Sigmoid colon (tissue), 7 donors: Measurements from ENCODE around the gene ACYP1. TPM values are rescaled to one million over a fixed set of nuclear protein-coding genes. Genes with fewer than 3 reads are reported as not detected.

ENCODE experiments used
- DNase-seq: peaks from one replicate; pipeline ENCODE4 v3.0.0-alpha.2; 2019
- H3K27ac ChIP-seq, 4 donors: fragments of 200-600 bp; sonication (generic); one replicate each; pipeline ENCODE4 v1.5.1; 2016 to 2019; ENCODE audit warnings: mild to moderate bottlenecking in 1 of 4
- H3K27me3 ChIP-seq, 3 donors: fragments of 200-600 bp; sonication (generic); one replicate each; pipeline ENCODE4 v1.5.1; 2019; ENCODE audit warnings: mild to moderate bottlenecking in 1 of 3
- H3K36me3 ChIP-seq, 4 donors: fragments of 200-600 bp; sonication (generic); one replicate each; pipeline ENCODE4 v1.5.1; 2016 to 2019
- H3K4me1 ChIP-seq, 4 donors: fragments of 200-600 bp; sonication (generic); one replicate each; pipeline ENCODE4 v1.5.1; 2017 to 2019
- H3K4me3 ChIP-seq, 4 donors: fragments of 200-600 bp; sonication (generic); one replicate each; pipeline ENCODE4 v1.5.1; 2017 to 2019; ENCODE audit warnings: mild to moderate bottlenecking in 2 of 4, moderate library complexity in 1 of 4
- H3K9me3 ChIP-seq, 4 donors: fragments of 200-600 bp in 3 of 4; sonication (generic) in 3 of 4; one replicate each; pipeline versions ENCODE4 v1.5.1 to v1.6.1; 2013 to 2019
- CTCF ChIP-seq, 4 experiments: fragments of 450-650 bp in 3 of 4; fragments of 200-600 bp in 1 of 4; IDR thresholded peaks; one replicate each; pipeline ENCODE4 v1.5.1; 2016 to 2019; ENCODE audit warnings: antibody characterized with exemption in 4 of 4, mild to moderate bottlenecking in 3 of 4, moderate library complexity in 2 of 4
- EP300 ChIP-seq, 4 donors: sonication (generic); formaldehyde crosslinking; IDR thresholded peaks; one replicate each; pipeline ENCODE4 v1.6.1; 2017; ENCODE audit warnings: antibody characterized with exemption in 4 of 4
- POLR2A ChIP-seq, 2 donors: fragments of 450-650 bp; IDR thresholded peaks; one replicate each; pipeline ENCODE4 v1.6.1; 2016; ENCODE audit warnings: antibody characterized with exemption in 2 of 2, mild to moderate bottlenecking in 2 of 2, moderate library complexity in 2 of 2
- POLR2AphosphoS5 ChIP-seq, 4 donors: sonication (generic); formaldehyde crosslinking; IDR thresholded peaks; one replicate each; pipeline ENCODE4 v1.6.1; 2017; ENCODE audit warnings: antibody characterized with exemption in 4 of 4
- WGBS, 2 donors: extraction: QIAGEN DNeasy Blood & Tissue Kit; methylation state at CpG; one replicate each; pipeline ENCODE4 v1.1.7; 2013; 5-methylcytosine and 5-hydroxymethylcytosine counted together
- intact Hi-C: fragments of 100-400 bp; cut with DNase I; formaldehyde crosslinking; loops from one replicate; pipeline ENCODE4 v1.15.1; 2023
- polyA plus RNA-seq, 3 donors: library from polyadenylated mRNA; stranded (reverse); fragments of 200-250 nt; gene quantifications; one replicate each; pipeline ENCODE4 v1.2.3, GENCODE V29; 2013
- total RNA-seq, 4 donors: library from RNA; depleted of rRNA; stranded (reverse); fragments of >200 nt; gene quantifications; one replicate each; pipeline ENCODE4 v1.1.0, GENCODE V29; 2016
- donor health status: healthy with polysubstance abuse.
- donor health status: Bipolar disorder and iron deficiency.
- donor health status: healthy.

The ACYP1 gene
- 10 to 100 TPM in 3 of 4 donors, 1 to 10 TPM in 1; 4.2 to 23.5 (median 19.2) TPM for total RNA-seq
- 10 to 100 TPM; 18.6 to 36.3 (median 23.3) TPM for polyA plus RNA-seq

DNA sequence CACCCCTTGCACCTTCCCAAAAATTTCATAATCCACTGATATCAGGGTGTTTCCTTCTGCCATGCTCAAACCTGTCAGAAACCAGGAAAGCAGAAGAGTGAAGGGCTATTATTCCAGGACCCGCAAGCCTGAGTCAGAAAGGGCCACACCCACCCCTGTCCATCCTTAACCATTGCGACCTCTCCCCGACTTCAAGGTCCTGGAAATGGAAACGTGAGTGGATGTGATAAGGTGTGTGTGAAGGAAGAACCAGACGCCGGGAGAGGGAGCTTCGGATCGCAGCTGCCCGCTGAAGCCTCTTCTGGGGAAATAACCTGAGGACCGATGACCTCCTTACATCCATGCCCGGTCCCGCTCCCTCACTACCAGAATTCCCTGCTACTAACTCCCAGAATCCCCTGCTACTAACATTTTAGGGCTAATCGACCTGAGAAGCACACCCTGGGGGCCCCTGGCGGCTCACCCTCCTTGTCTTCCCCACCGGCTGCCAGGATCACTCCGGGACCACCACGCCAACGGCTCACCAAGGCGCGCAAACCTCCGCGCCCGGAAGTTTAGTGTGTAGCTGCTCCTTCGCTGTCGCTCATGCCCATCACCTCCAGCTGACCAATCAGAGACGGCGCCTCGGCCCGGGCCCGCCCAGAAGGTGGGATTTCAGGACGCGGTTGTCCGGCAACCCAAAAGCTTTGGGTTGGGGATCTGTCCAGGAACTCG, at the start of gene ACYP1:
Gene ACYP1, minus strand, starts transcription at position 534 of the 714 bp plus-strand sequence. Its CDS starts 471 bp downstream, at position 63.
- WGBS, 2 donors = 0 to 1% methylated on average over 34 of the region's 34 CpGs
- no peaks in the 10 kb centered on the region for H3K36me3 ChIP-seq
- H3K9me3 ChIP-seq = no peaks in the 10 kb centered on the region
- no peaks in the 10 kb centered on the region for H3K27me3 ChIP-seq
- intact Hi-C loops = no loop called here
- H3K27ac ChIP-seq = peak within 1 kb of the TSS; percentile 75 to 78 (median 76)
- DNase-seq = peak; percentile 97
- peak; percentile 19 to 67 (median 59) for TF ChIP-seq POLR2AphosphoS5 (IDR thresholded peaks at IDR 0.05)
- no peak for TF ChIP-seq EP300 (IDR thresholded peaks at IDR 0.05)
- peak within 1 kb of the TSS; percentile 51 to 73 (median 64) for H3K4me3 ChIP-seq
- H3K4me1 ChIP-seq = peaks cover 0 to 30% (median 14%) of the 10 kb centered on the region in 4 donors

- WGBS, 2 donors = 93 to 94% methylated on average over 2 of the region's 2 CpGs
- DNase-seq = no peak
- Histone ChIP-seq H3K4me3 (no peak overlapping the region), H3K36me3 (peaks cover 35 to 100% (median 67%) of the 10 kb centered on the region in 4 donors), H3K9me3 (no peaks in the 10 kb centered on the region), H3K27me3 (no peaks in the 10 kb centered on the region), H3K4me1 (no peaks in the 10 kb centered on the region), H3K27ac (no peak overlapping the region)
- TF ChIP-seq POLR2AphosphoS5 (IDR thresholded peaks at IDR 0.05) = no peak
- TF ChIP-seq EP300 (IDR thresholded peaks at IDR 0.05) = no peak
- no peak for TF ChIP-seq CTCF (IDR thresholded peaks at IDR 0.05)
- no peak for TF ChIP-seq POLR2A (IDR thresholded peaks at IDR 0.05)
- intact Hi-C loops = no loop called here
Measured at GRCh38 chr14:75109877-75110276, 46.1 kb upstream of the ACYP1 start.

GRCh38 chr14:75107186-75107585, 43.4 kb upstream of the ACYP1 start:
- Histone ChIP-seq H3K27ac (no peak overlapping the region), H3K4me3 (no peak overlapping the region), H3K9me3 (no peaks in the 10 kb centered on the region), H3K27me3 (no peaks in the 10 kb centered on the region), H3K36me3 (peaks cover 21 to 100% (median 48%) of the 10 kb centered on the region in 4 donors), H3K4me1 (no peaks in the 10 kb centered on the region)
- 65 to 81% methylated on average over 3 of the region's 3 CpGs for WGBS, 2 donors
- intact Hi-C loops = no loop called here
- no peak for TF ChIP-seq EP300 (IDR thresholded peaks at IDR 0.05)
- TF ChIP-seq CTCF (IDR thresholded peaks at IDR 0.05) = no peak
- no peak for TF ChIP-seq POLR2AphosphoS5 (IDR thresholded peaks at IDR 0.05)
- TF ChIP-seq POLR2A (IDR thresholded peaks at IDR 0.05) = no peak
- no peak for DNase-seq

DNA sequence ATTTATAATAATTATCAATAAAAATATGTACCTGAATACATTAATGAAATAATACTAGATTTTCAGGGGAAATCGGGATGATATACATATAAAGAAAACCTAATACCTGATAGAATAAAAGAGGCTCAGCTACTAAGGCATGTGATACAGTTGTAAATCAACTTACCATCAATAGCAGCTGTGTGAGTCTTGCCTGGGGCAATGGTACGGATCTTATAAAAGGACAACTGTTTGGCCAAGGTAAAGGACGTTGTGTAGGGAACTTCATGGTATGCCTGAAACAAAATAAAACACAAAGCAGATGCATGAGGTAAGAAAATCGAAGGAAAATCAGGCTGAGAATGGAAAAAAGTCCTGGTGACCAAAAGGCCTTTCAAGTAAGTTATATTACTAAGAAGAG, 37.7 kb upstream of the ACYP1 start:
- 85 to 94% methylated on average over 4 of the region's 4 CpGs for WGBS, 2 donors
- H3K4me1 ChIP-seq = no peaks in the 10 kb centered on the region

More for the DNA sequence above, 37.7 kb upstream of the ACYP1 start:
- Histone ChIP-seq H3K4me3 (no peak overlapping the region), H3K9me3 (no peaks in the 10 kb centered on the region), H3K36me3 (peaks cover 14 to 99% (median 53%) of the 10 kb centered on the region in 4 donors), H3K27me3 (no peaks in the 10 kb centered on the region), H3K27ac (no peak overlapping the region)
- TF ChIP-seq POLR2AphosphoS5 (IDR thresholded peaks at IDR 0.05) = no peak
- TF ChIP-seq POLR2A (IDR thresholded peaks at IDR 0.05) = no peak
- TF ChIP-seq EP300 (IDR thresholded peaks at IDR 0.05) = no peak
- TF ChIP-seq CTCF (IDR thresholded peaks at IDR 0.05) = no peak
- intact Hi-C loops = no loop called here
- no peak for DNase-seq
